SK-N-DZ (cell line): ENCODE data around the gene TMEM38A.

Source experiments
- small RNA-seq, 2 experiments: library from RNA; depleted of rRNA; stranded (forward); fragments of <200 nt; gene quantifications; one replicate each; pipeline ENCODE3, GENCODE V24; 2014

The TMEM38A gene

Small RNA genes within 50 kb of the gene (small RNA-seq; reads per million reads assigned to genes)
- gene AC008737.2 = 0 reads per million in 2 experiments
